GM12878 (cell line): ENCODE data around the gene RASL10A. TPM values are rescaled to one million over a fixed set of nuclear protein-coding genes. Genes with fewer than 3 reads are reported as not detected.

Experiments
- ATAC-seq: fragments of 200-7000 bp; cut with Tn5 transposase; 3 replicates; pipeline ENCODE4 v1.9.1; 2020; ENCODE audit warnings: mild to moderate bottlenecking, moderate library complexity
- BruUV-seq: library from RNA; stranded (reverse); fragments of 400-500 nt; replicated peaks from 2 replicates; lab custom pipeline; 2021; lab: Mats Ljungman, UMichigan
- CTCF ChIA-PET: fragments of 300-600 bp; sonication (Branson Sonifier 250); formaldehyde crosslinking; extraction: SDS; loops from one replicate; lab custom pipeline; 2021; ENCODE audit warnings: inconsistent platforms; lab: Yijun Ruan, JAX
- POLR2A ChIA-PET: fragments of 350-600 bp; formaldehyde crosslinking; extraction: SDS; loops from one replicate; lab custom pipeline; 2021; ENCODE audit warnings: inconsistent platforms; lab: Charles Lee
- RAD21 ChIA-PET: fragments of 300-600 bp; sonication (Branson Sonifier 250); formaldehyde crosslinking; loops from one replicate; lab custom pipeline; 2023; ENCODE audit warnings: antibody characterized with exemption; ENCODE audit not compliant: unreplicated experiment; lab: Charles Lee
- SMC1A ChIA-PET: fragments of 300-600 bp; sonication (Branson Sonifier 250); formaldehyde crosslinking; loops from one replicate; lab custom pipeline; 2023; ENCODE audit not compliant: unreplicated experiment, uncharacterized antibody; lab: Charles Lee
- DNase-seq: peaks from one replicate; pipeline ENCODE4 v3.0.0-alpha.2; 2011; ENCODE audit warnings: low read depth, low spot score
- FAIRE-seq: peaks from 3 replicates; lab custom pipeline; 2011; peaks lifted over from hg19 to GRCh38; lab: Jason Lieb, UNC
- H2AFZ ChIP-seq: 2 replicates; pipeline ENCODE4 v1.6.0; 2011; ENCODE audit warnings: low read depth, low read length, control low read depth; ENCODE audit not compliant: control insufficient read depth
- H3K27ac ChIP-seq: 2 replicates; pipeline ENCODE4 v1.5.1; 2011; ENCODE audit warnings: control low read depth; ENCODE audit not compliant: control insufficient read depth, insufficient read depth
- H3K27me3 ChIP-seq, 2 experiments: replicated peaks in 1 of 2; 2 replicates each; pipeline versions ENCODE4 v1.6.0 to v1.6.1; 2011; ENCODE audit warnings: low read length in 1 of 2; ENCODE audit not compliant: control insufficient read depth in 2 of 2, insufficient read depth in 2 of 2
- H3K36me3 ChIP-seq, 2 experiments: 2 replicates each; pipeline ENCODE4 v1.5.1; 2011; ENCODE audit warnings: low read length in 1 of 2; ENCODE audit not compliant: control insufficient read depth in 2 of 2, insufficient read depth in 2 of 2
- H3K4me1 ChIP-seq: 2 replicates; pipeline ENCODE4 v1.6.1; 2011; ENCODE audit warnings: mild to moderate bottlenecking, low read length, moderate library complexity, mixed read lengths; ENCODE audit not compliant: control insufficient read depth, insufficient read depth
- H3K4me2 ChIP-seq: 2 replicates; pipeline ENCODE4 v1.6.0; 2011; ENCODE audit warnings: control low read depth; ENCODE audit not compliant: control insufficient read depth, insufficient read depth
- H3K4me3 ChIP-seq: fragments of 200-600 bp; sonication (generic); 2 replicates; pipeline ENCODE4 v1.5.1; 2016
- H3K79me2 ChIP-seq: 2 replicates; pipeline ENCODE4 v1.6.0; 2011; ENCODE audit warnings: low read length; ENCODE audit not compliant: control insufficient read depth, insufficient read depth
- H3K9ac ChIP-seq: 2 replicates; pipeline ENCODE4 v1.8.0; 2011; ENCODE audit warnings: low read length, control low read depth, mixed read lengths; ENCODE audit not compliant: control insufficient read depth, insufficient read depth
- H3K9me3 ChIP-seq: replicated peaks from 3 replicates; pipeline ENCODE4 v1.5.1; 2011; ENCODE audit warnings: mild to moderate bottlenecking, low read length; ENCODE audit not compliant: control insufficient read depth, insufficient read depth
- H4K20me1 ChIP-seq: 2 replicates; pipeline ENCODE4 v1.6.0; 2011; ENCODE audit not compliant: control insufficient read depth, insufficient read depth
- BACH1 ChIP-seq: fragments of 450-650 bp; IDR thresholded peaks from 2 replicates; pipeline ENCODE4 v1.6.1; 2017; ENCODE audit warnings: mild to moderate bottlenecking, borderline replicate concordance
- BCL11A ChIP-seq: IDR thresholded peaks from 2 replicates; pipeline ENCODE4 v1.6.1; 2011; ENCODE audit warnings: low read depth, low read length
- CBFB ChIP-seq: IDR thresholded peaks from 2 replicates; pipeline ENCODE4 v1.6.1; 2016; ENCODE audit warnings: antibody characterized with exemption, low read depth
- CREM ChIP-seq: IDR thresholded peaks from 2 replicates; pipeline ENCODE4 v1.6.1; 2014; ENCODE audit warnings: antibody characterized with exemption, low read depth
- EED ChIP-seq: sonication (generic); IDR thresholded peaks from 2 replicates; pipeline ENCODE4 v1.6.1; 2016; ENCODE audit warnings: antibody characterized with exemption, low read depth
- HCFC1 ChIP-seq: fragments of 150-350 bp; IDR thresholded peaks from 2 replicates; pipeline ENCODE4 v1.6.1; 2014; ENCODE audit warnings: low read length
- IRF5 ChIP-seq: fragments of 450-650 bp; IDR thresholded peaks from 2 replicates; pipeline ENCODE4 v1.6.1; 2017; ENCODE audit warnings: borderline replicate concordance
- KDM1A ChIP-seq: fragments of 200-600 bp; sonication (generic); IDR thresholded peaks from 2 replicates; pipeline ENCODE4 v1.6.1; 2016; ENCODE audit warnings: borderline replicate concordance
- MTA3 ChIP-seq: IDR thresholded peaks from 2 replicates; pipeline ENCODE4 v1.6.1; 2012; ENCODE audit warnings: low read length, inconsistent platforms, borderline replicate concordance
- MYC ChIP-seq: IDR thresholded peaks from 2 replicates; pipeline ENCODE4 v1.6.1; 2011; ENCODE audit warnings: mild to moderate bottlenecking, low read length, moderate library complexity, inconsistent platforms; ENCODE audit not compliant: insufficient read depth, insufficient replicate concordance, insufficient read length, severe bottlenecking
- PBX3 ChIP-seq: IDR thresholded peaks from 2 replicates; pipeline ENCODE4 v1.6.1; 2011; ENCODE audit warnings: mild to moderate bottlenecking, low read depth, low read length, moderate library complexity; ENCODE audit not compliant: insufficient replicate concordance
- POLR2AphosphoS5 ChIP-seq: IDR thresholded peaks from 2 replicates; pipeline ENCODE4 v1.6.1; 2011; ENCODE audit warnings: mild to moderate bottlenecking, low read length, inconsistent platforms
- RBBP5 ChIP-seq: fragments of 200-600 bp; sonication (generic); conservative IDR thresholded peaks from 2 replicates; pipeline ENCODE4 v1.6.1; 2016
- RELA ChIP-seq: fragments of 450-650 bp; IDR thresholded peaks from 2 replicates; pipeline ENCODE4 v1.8.0; 2014; ENCODE audit warnings: borderline replicate concordance; ENCODE audit not compliant: partially characterized antibody
- SMC3 ChIP-seq: IDR thresholded peaks from 2 replicates; pipeline ENCODE4 v1.6.1; 2011; ENCODE audit warnings: low read length, improper control_type of control experiment, borderline replicate concordance
- TAF1 ChIP-seq: IDR thresholded peaks from 2 replicates; pipeline ENCODE4 v1.6.1; 2011; ENCODE audit warnings: mild to moderate bottlenecking, low read depth, low read length, borderline replicate concordance
- ZNF274 ChIP-seq: IDR thresholded peaks from one replicate; pipeline ENCODE4 v1.8.0; 2011; ENCODE audit not compliant: insufficient read length, insufficient read depth
- ZNF384 ChIP-seq: IDR thresholded peaks from 2 replicates; pipeline ENCODE4 v1.6.1; 2012; ENCODE audit warnings: low read depth, mild to moderate bottlenecking, low read length, improper control_type of control experiment, borderline replicate concordance
- WGBS: methylation state at CpG from one replicate; pipeline ENCODE4 v1.1.6; 2016; ENCODE audit warnings: low lambda C conversion rate; ENCODE audit not compliant: insufficient replicate concordance, insufficient coverage; ENCODE audit errors: missing lambda C conversion rate; 5-methylcytosine and 5-hydroxymethylcytosine counted together
- in situ Hi-C: fragments of 300-500 bp; cut with MboI; formaldehyde crosslinking; loops from 9 replicates; pipeline ENCODE4 v1.14.3; 2018; ENCODE audit warnings: mixed read lengths
- intact Hi-C: fragments of 100-400 bp; cut with micrococcal nuclease; formaldehyde crosslinking; loops from one replicate; pipeline ENCODE4 v1.14.2; 2022; ENCODE audit not compliant: unreplicated experiment
- polyA plus RNA-seq, 11 experiments: library from polyadenylated mRNA; depleted of rRNA in 4 of 11; unstranded in 6 of 11; stranded (reverse) in 5 of 11; fragments of >200 nt; fragmentation: Nextera tagmentation in 4 of 11; fragmentation: Illumina TruSeq in 1 of 11; extraction: Ambion mirVana in 4 of 11; extraction: Trizol in 1 of 11; gene quantifications; 1 replicate in 1 of 11; 2 replicates in 10 of 11; pipeline versions ENCODE4 v1.2.1 to v1.2.3, GENCODE V29; 2011 to 2016; ENCODE audit warnings: inconsistent platforms in 2 of 11, missing spikeins in 2 of 11, low read depth in 1 of 11
- total RNA-seq, 4 experiments: library from RNA; depleted of rRNA in 3 of 4; stranded (reverse); fragments of >200 nt in 3 of 4; fragmentation: Illumina TruSeq in 1 of 4; extraction: Trizol in 1 of 4; gene quantifications; 2 replicates each; pipeline versions ENCODE4 v1.2.1 to v1.2.3, GENCODE V29; 2013 to 2021

Gene RASL10A
- total and polyA plus RNA-seq, 10 of the 15 experiments (the other 5 are each of a cell fraction or from before 2014, with no cell fraction given), result 0.12 to 0.46 (median 0.21) TPM; not detected in 6

- H3K79me2 ChIP-seq, result no peaks in the 10 kb centered on the region
- in situ Hi-C loops (no loop called here), intact Hi-C loops (no loop called here)
- H3K4me1 ChIP-seq, result no peaks in the 10 kb centered on the region
- FAIRE-seq (no peak), DNase-seq (no peak), ATAC-seq (no peak)
- TF ChIP-seq BACH1 (no peak), POLR2AphosphoS5 (no peak), CREM (no peak), TAF1 (no peak), EED (no peak), BCL11A (no peak), IRF5 (no peak), SMC3 (no peak), KDM1A (no peak), ZNF274 (no peak), RELA (no peak), MTA3 (no peak), RBBP5 (no peak), HCFC1 (no peak), MYC (no peak), CBFB (no peak), ZNF384 (no peak), PBX3 (no peak)
- H3K27me3 ChIP-seq, result no peaks in the 10 kb centered on the region
- peaks cover 32 to 52% of the 10 kb centered on the region in 2 experiments for H3K36me3 ChIP-seq
- CTCF ChIA-PET, result interaction anchor here (1.1 kb wide), 1 partner anchor 19 kb away, joined by 3 read pairs; no protein-coding TSS in a partner anchor
- no peak overlapping the region for H3K4me3 ChIP-seq
- H3K27ac ChIP-seq, result no peak overlapping the region
- H2AFZ ChIP-seq, result no peak overlapping the region
- POLR2A ChIA-PET, result no interaction called here
- no peaks in the 10 kb centered on the region for H3K9me3 ChIP-seq
- no peaks in the 10 kb centered on the region; the same call in 1 of the 2 replicates for H4K20me1 ChIP-seq
- BruUV-seq, result no TSS peak
- SMC1A ChIA-PET, result no interaction called here
- H3K4me2 ChIP-seq, result no peak overlapping the region
- H3K9ac ChIP-seq, result no peak overlapping the region
- 90% methylated on average over 25 of the region's 25 CpGs for WGBS
- RAD21 ChIA-PET, result no interaction called here
Measured at GRCh38 chr22:29341056-29341848, 25.8 kb upstream of the RASL10A start.
